Tibial artery (tissue), 4 donors: ENCODE measurements around the gene MUC2.

Experiments used
- DNase-seq, 2 donors: peaks; one replicate each; pipeline ENCODE4 v3.0.0-alpha.2; 2019
- H3K27ac ChIP-seq, 2 donors: fragments of 200-600 bp; sonication (generic) in 1 of 2; 1 replicate in 1 of 2; 2 replicates in 1 of 2; pipeline ENCODE4 v1.5.1; 2018 to 2019; ENCODE audit warnings: mild to moderate bottlenecking in 1 of 2
- H3K27me3 ChIP-seq, 2 donors: fragments of 200-600 bp; sonication (generic) in 1 of 2; one replicate each; pipeline versions ENCODE4 v1.5.1 to v1.6.0; 2016 to 2019
- H3K36me3 ChIP-seq, 3 donors: fragments of 200-600 bp; sonication (generic) in 2 of 3; one replicate each; pipeline ENCODE4 v1.5.1; 2016 to 2019; ENCODE audit warnings: mild to moderate bottlenecking in 2 of 3
- H3K4me1 ChIP-seq, 4 donors: fragments of 200-600 bp; sonication (generic) in 2 of 4; 1 replicate in 3 of 4; 2 replicates in 1 of 4; pipeline ENCODE4 v1.5.1; 2016 to 2019
- H3K4me3 ChIP-seq, 2 donors: fragments of 200-600 bp; sonication (generic) in 1 of 2; 1 replicate in 1 of 2; 2 replicates in 1 of 2; pipeline ENCODE4 v1.5.1; 2018 to 2019; ENCODE audit warnings: mild to moderate bottlenecking in 2 of 2
- H3K9me3 ChIP-seq, 3 donors: fragments of 200-600 bp; sonication (generic) in 1 of 3; one replicate each; pipeline ENCODE4 v1.5.1; 2016 to 2019
- CTCF ChIP-seq, 2 experiments: fragments of 200-600 bp in 1 of 2; fragments of 450-650 bp in 1 of 2; IDR thresholded peaks; one replicate each; pipeline ENCODE4 v1.5.1; 2017 to 2019; ENCODE audit warnings: antibody characterized with exemption in 2 of 2, mild to moderate bottlenecking in 1 of 2, moderate library complexity in 1 of 2
- intact Hi-C: fragments of 100-400 bp; cut with DNase I; formaldehyde crosslinking; loops from one replicate; pipeline ENCODE4 v1.15.0; 2023; ENCODE audit warnings: low total_unique reads

Gene MUC2

GRCh38 chr11:1030086-1030485 lies 44.6 kb upstream of the MUC2 start:
- DNase-seq = no peak
- TF ChIP-seq CTCF (IDR thresholded peaks at IDR 0.05) = no peak
- H3K9me3 ChIP-seq = no peaks in the 10 kb centered on the region
- peaks cover 0 to 9% (median 0%) of the 10 kb centered on the region in 3 donors for H3K36me3 ChIP-seq
- intact Hi-C loops = no loop called here
- peaks cover 0 to 7% of the 10 kb centered on the region in 2 donors for H3K27me3 ChIP-seq
- no peak overlapping the region for H3K4me3 ChIP-seq
- peaks cover 0 to 4% (median 0%) of the 10 kb centered on the region in 4 donors for H3K4me1 ChIP-seq
- no peak overlapping the region for H3K27ac ChIP-seq

GRCh38 chr11:1030556-1030955 lies 44.1 kb upstream of the MUC2 start:
- Histone ChIP-seq H3K4me3 (no peak overlapping the region), H3K9me3 (no peaks in the 10 kb centered on the region), H3K36me3 (peaks cover 0 to 4% (median 0%) of the 10 kb centered on the region in 3 donors), H3K27me3 (peaks cover 0 to 12% of the 10 kb centered on the region in 2 donors), H3K27ac (no peak overlapping the region), H3K4me1 (peaks cover 0 to 4% (median 0%) of the 10 kb centered on the region in 4 donors)
- TF ChIP-seq CTCF (IDR thresholded peaks at IDR 0.05) = no peak
- intact Hi-C loops = no loop called here
- no peak for DNase-seq

GRCh38 chr11:1031121-1031899 lies 43.4 kb upstream of the MUC2 start:
- no peaks in the 10 kb centered on the region for H3K9me3 ChIP-seq
- H3K36me3 ChIP-seq = no peaks in the 10 kb centered on the region
- no peak for DNase-seq
- H3K4me1 ChIP-seq = peaks cover 0 to 4% (median 0%) of the 10 kb centered on the region in 4 donors
- no peak for TF ChIP-seq CTCF (IDR thresholded peaks at IDR 0.05)
- peaks cover 0 to 19% of the 10 kb centered on the region in 2 donors for H3K27me3 ChIP-seq
- H3K27ac ChIP-seq = no peak overlapping the region
- intact Hi-C loops = no loop called here
- H3K4me3 ChIP-seq = no peak overlapping the region

- DNase-seq = no peak
- no peaks in the 10 kb centered on the region for H3K9me3 ChIP-seq
- no peak overlapping the region for H3K4me3 ChIP-seq
- intact Hi-C loops = no loop called here
- no peak for TF ChIP-seq CTCF (IDR thresholded peaks at IDR 0.05)
- H3K27me3 ChIP-seq = peaks cover 0 to 30% of the 10 kb centered on the region in 2 donors
- H3K36me3 ChIP-seq = no peaks in the 10 kb centered on the region
- H3K27ac ChIP-seq = no peak overlapping the region
- H3K4me1 ChIP-seq = peaks cover 0 to 4% (median 0%) of the 10 kb centered on the region in 4 donors
Measured at GRCh38 chr11:1032310-1032891, 42.3 kb upstream of the MUC2 start.

GRCh38 chr11:1033016-1033798 lies 41.5 kb upstream of the MUC2 start:
- H3K27ac ChIP-seq = no peak overlapping the region
- H3K27me3 ChIP-seq = peaks cover 0 to 38% of the 10 kb centered on the region in 2 donors

More at GRCh38 chr11:1033016-1033798, 41.5 kb upstream of the MUC2 start:
- peaks cover 0 to 4% (median 0%) of the 10 kb centered on the region in 4 donors for H3K4me1 ChIP-seq
- H3K4me3 ChIP-seq = no peak overlapping the region
- intact Hi-C loops = no loop called here
- H3K36me3 ChIP-seq = no peaks in the 10 kb centered on the region
- no peak for DNase-seq
- no peak for TF ChIP-seq CTCF (IDR thresholded peaks at IDR 0.05)
- H3K9me3 ChIP-seq = no peaks in the 10 kb centered on the region
